LoVo (cell line): ENCODE data around the gene FAM193A.
"Not testable (repeated sequence)": the region's sequence is repeated elsewhere in the genome, so short reads cannot be mapped to it uniquely, and the experiment has no call there.

Source experiments
- DNase-seq: peaks from one replicate; pipeline ENCODE4 v3.0.0-alpha.2; 2016; ENCODE audit warnings: low spot score

FAM193A gene

GRCh38 chr4:2691952-2692435, 155.5 kb downstream of the FAM193A start:
- no peak for DNase-seq

GRCh38 chr4:2694691-2695090, 158.2 kb downstream of the FAM193A start:
- DNase-seq: no peak

GRCh38 chr4:2695346-2696060, 159.1 kb downstream of the FAM193A start:
- no peak for DNase-seq

- DNase-seq: no peak
Observed at GRCh38 chr4:2696423-2696822, 160.0 kb downstream of the FAM193A start.

GRCh38 chr4:2697995-2698414, 161.6 kb downstream of the FAM193A start:
- DNase-seq: no peak

- no peak for DNase-seq
Observed at GRCh38 chr4:2698504-2698903, 162.1 kb downstream of the FAM193A start.

- DNase-seq: no peak
Observed at GRCh38 chr4:2698951-2699505, 162.6 kb downstream of the FAM193A start.

- no peak for DNase-seq
Observed at GRCh38 chr4:2699534-2699933, 163.1 kb downstream of the FAM193A start.

- DNase-seq: no peak
Observed at GRCh38 chr4:2700031-2700430, 163.6 kb downstream of the FAM193A start.

- DNase-seq: no peak
Observed at GRCh38 chr4:2702361-2702760, 165.9 kb downstream of the FAM193A start.

- no peak for DNase-seq
Observed at GRCh38 chr4:2702770-2703169, 166.3 kb downstream of the FAM193A start.

- DNase-seq: no peak
Observed at GRCh38 chr4:2712261-2712842, 175.9 kb downstream of the FAM193A start.

GRCh38 chr4:2713337-2713736, 176.9 kb downstream of the FAM193A start:
- DNase-seq: no peak

GRCh38 chr4:2714061-2714770, 177.8 kb downstream of the FAM193A start:
- DNase-seq: no peak

GRCh38 chr4:2714918-2715317, 178.5 kb downstream of the FAM193A start:
- DNase-seq: no peak

- DNase-seq: no peak
Observed at GRCh38 chr4:2715426-2715825, 179.0 kb downstream of the FAM193A start.

GRCh38 chr4:2716236-2716635, 179.8 kb downstream of the FAM193A start:
- no peak for DNase-seq

GRCh38 chr4:2721586-2721985, 185.1 kb downstream of the FAM193A start:
- DNase-seq: no peak

GRCh38 chr4:2722033-2722432, 185.6 kb downstream of the FAM193A start:
- DNase-seq: no peak

GRCh38 chr4:2723751-2724150, 187.3 kb downstream of the FAM193A start:
- no peak for DNase-seq

- no peak for DNase-seq
Observed at GRCh38 chr4:2725380-2725779, 188.9 kb downstream of the FAM193A start.

GRCh38 chr4:2726881-2727280, 190.4 kb downstream of the FAM193A start:
- DNase-seq: not testable (repeated sequence)

GRCh38 chr4:2728221-2728620, 191.8 kb downstream of the FAM193A start:
- DNase-seq: no peak
